K562 (cell line): ENCODE data around the gene SELENOF. TPM values are rescaled to one million over a fixed set of nuclear protein-coding genes. Genes with fewer than 3 reads are reported as not detected.

Source experiments
- ATAC-seq: fragments of 200-7000 bp; cut with Tn5 transposase; 3 replicates; pipeline ENCODE4 v1.9.1; 2020; ENCODE audit warnings: moderate library complexity
- BruUV-seq: library from RNA; stranded (reverse); fragments of 400-500 nt; replicated peaks from 2 replicates; lab custom pipeline; 2021; lab: Mats Ljungman, UMichigan
- CTCF ChIA-PET: fragments of 300-600 bp; formaldehyde crosslinking; extraction: SDS; loops from one replicate; lab custom pipeline; 2021; ENCODE audit warnings: low intra/inter-chr PET ratio; lab: Yijun Ruan, JAX
- POLR2A ChIA-PET: fragments of 300-600, 350-650 bp; sonication (Branson Sonifier 250); formaldehyde crosslinking; extraction: SDS; loops from one replicate; lab custom pipeline; 2021; ENCODE audit warnings: antibody characterized with exemption, inconsistent platforms; lab: Yijun Ruan, JAX
- DNase-seq, 4 experiments: peaks; one replicate each; pipeline versions ENCODE4 v3.0.0 to v3.0.0-alpha.2; 2011 to 2018; ENCODE audit warnings: low spot score in 3 of 4, mixed read lengths in 3 of 4; ENCODE audit errors: extremely low read depth in 1 of 4
- FAIRE-seq: peaks from 2 replicates; lab custom pipeline; 2011; peaks lifted over from hg19 to GRCh38; lab: Jason Lieb, UNC
- H2AFZ ChIP-seq: 2 replicates; pipeline ENCODE4 v1.6.0; 2011; ENCODE audit warnings: low read depth, low read length, control low read depth, inconsistent platforms
- H3K27ac ChIP-seq: fragments of 200-600 bp; 3 replicates; pipeline ENCODE4 v1.8.0; 2011; ENCODE audit warnings: low read depth, mild to moderate bottlenecking, control low read depth, inconsistent platforms, low read length, moderate library complexity, mixed read lengths; ENCODE audit errors: extremely low read depth
- H3K27me3 ChIP-seq, 2 experiments: fragments of 300-600 bp in 1 of 2; 2 replicates in 1 of 2; 3 replicates in 1 of 2; pipeline versions ENCODE4 v1.6.0 to v1.8.0; 2011; ENCODE audit warnings: inconsistent platforms in 2 of 2, low read length in 2 of 2, mild to moderate bottlenecking in 1 of 2, mixed read lengths in 1 of 2, moderate library complexity in 1 of 2; ENCODE audit not compliant: control insufficient read depth in 2 of 2, insufficient read depth in 2 of 2
- H3K36me3 ChIP-seq: fragments of 300-600 bp; 3 replicates; pipeline ENCODE4 v1.8.0; 2011; ENCODE audit warnings: mild to moderate bottlenecking, low read length, inconsistent platforms; ENCODE audit not compliant: control insufficient read depth, insufficient read depth
- H3K4me1 ChIP-seq, 2 experiments: fragments of 200-600 bp in 1 of 2; replicated peaks in 1 of 2; 2 replicates in 1 of 2; 3 replicates in 1 of 2; pipeline versions ENCODE4 v1.5.1 to v1.8.0; 2011; ENCODE audit warnings: inconsistent platforms in 2 of 2, low read length in 2 of 2, mild to moderate bottlenecking in 1 of 2, mixed read lengths in 1 of 2, moderate library complexity in 1 of 2; ENCODE audit not compliant: control insufficient read depth in 2 of 2, insufficient read depth in 2 of 2
- H3K4me2 ChIP-seq: 2 replicates; pipeline ENCODE4 v1.6.1; 2011; ENCODE audit warnings: low read length, control low read depth, inconsistent platforms, mixed read lengths; ENCODE audit not compliant: insufficient read depth
- H3K4me3 ChIP-seq: fragments of 200-600 bp; sonication (generic), shearing (Covaris generic); 2 replicates; pipeline ENCODE4 v1.5.1; 2016; ENCODE audit warnings: control low read depth, inconsistent platforms
- H3K79me2 ChIP-seq: fragments of 200-600 bp; 3 replicates; pipeline ENCODE4 v1.8.0; 2011; ENCODE audit warnings: low read length, inconsistent platforms; ENCODE audit not compliant: control insufficient read depth, insufficient read depth
- H3K9ac ChIP-seq, 2 experiments: 2 replicates each; pipeline versions ENCODE4 v1.6.0 to v1.6.1; 2011; ENCODE audit warnings: low read depth in 2 of 2, low read length in 2 of 2, control low read depth in 1 of 2, inconsistent platforms in 1 of 2, mild to moderate bottlenecking in 1 of 2, mixed read lengths in 1 of 2; ENCODE audit not compliant: insufficient read depth in 1 of 2
- H3K9me1 ChIP-seq: one replicate; pipeline ENCODE4 v1.6.0; 2011; ENCODE audit warnings: inconsistent platforms, mild to moderate bottlenecking, low read length, moderate library complexity; ENCODE audit not compliant: control insufficient read depth, insufficient read depth
- H3K9me3 ChIP-seq: replicated peaks from 2 replicates; pipeline ENCODE4 v1.5.1; 2011; ENCODE audit warnings: low read depth, low read length, inconsistent platforms; ENCODE audit not compliant: control insufficient read depth, insufficient read depth
- H4K20me1 ChIP-seq: replicated peaks from 2 replicates; pipeline ENCODE4 v1.6.1; 2011; ENCODE audit warnings: low read length, inconsistent platforms, mixed read lengths; ENCODE audit not compliant: control insufficient read depth, insufficient read depth
- CREB3L1 ChIP-seq: fragments of 450-650 bp; IDR thresholded peaks from 2 replicates; pipeline ENCODE4 v1.6.1; 2014; ENCODE audit warnings: low read depth, mild to moderate bottlenecking, moderate library complexity, borderline replicate concordance
- EGR1 ChIP-seq: fragments of 450-650 bp; conservative IDR thresholded peaks from 2 replicates; pipeline ENCODE4 v1.6.1; 2017; ENCODE audit warnings: mild to moderate bottlenecking
- ELK1 ChIP-seq: sonication (generic); formaldehyde crosslinking; IDR thresholded peaks from 2 replicates; pipeline ENCODE4 v1.8.1; 2022; ENCODE audit warnings: missing genetic modification reagents
- HMG20A ChIP-seq: fragments of 450-650 bp; formaldehyde crosslinking; conservative IDR thresholded peaks from 2 replicates; pipeline ENCODE4 v1.4.0; 2020; ENCODE audit warnings: mild to moderate bottlenecking, mixed read lengths
- HNRNPL ChIP-seq: fragments of 200-400 bp; formaldehyde crosslinking; IDR thresholded peaks from 2 replicates; pipeline ENCODE4 v1.6.1; 2017; ENCODE audit warnings: low read depth, mild to moderate bottlenecking, low read length
- HNRNPLL ChIP-seq: fragments of 200-400 bp; formaldehyde crosslinking; IDR thresholded peaks from 2 replicates; pipeline ENCODE4 v1.6.1; 2017; ENCODE audit warnings: low read length, low read depth, mild to moderate bottlenecking; ENCODE audit not compliant: poor library complexity, severe bottlenecking
- KAT8 ChIP-seq: fragments of 450-650 bp; IDR thresholded peaks from 2 replicates; pipeline ENCODE4 v1.6.1; 2016; ENCODE audit warnings: low read depth, mild to moderate bottlenecking
- NCOA1 ChIP-seq: fragments of 450-650 bp; IDR thresholded peaks from 2 replicates; pipeline ENCODE4 v1.6.1; 2016; ENCODE audit warnings: low read depth
- NCOA4 ChIP-seq: fragments of 450-650 bp; IDR thresholded peaks from 2 replicates; pipeline ENCODE4 v1.6.1; 2018; ENCODE audit warnings: mild to moderate bottlenecking; ENCODE audit not compliant: partially characterized antibody
- PHB2 ChIP-seq: fragments of 450-650 bp; IDR thresholded peaks from 2 replicates; pipeline ENCODE4 v1.6.1; 2017; ENCODE audit warnings: low read depth
- POLR2AphosphoS2 ChIP-seq: IDR thresholded peaks from 2 replicates; pipeline ENCODE4 v1.6.1; 2012; ENCODE audit warnings: low read length, improper control_type of control experiment
- PRPF4 ChIP-seq: fragments of 200-400 bp; formaldehyde crosslinking; IDR thresholded peaks from one replicate; pipeline ENCODE4 v1.6.1; 2017; ENCODE audit warnings: low read length, low read depth, mild to moderate bottlenecking; ENCODE audit not compliant: insufficient read depth, poor library complexity, severe bottlenecking
- RBBP5 ChIP-seq: fragments of 200-600 bp; sonication (generic); IDR thresholded peaks from 2 replicates; pipeline ENCODE4 v1.6.1; 2012; ENCODE audit warnings: borderline replicate concordance, mild to moderate bottlenecking, low read length, control low read depth, inconsistent platforms; ENCODE audit not compliant: insufficient read depth, poor library complexity, severe bottlenecking
- RCOR1 ChIP-seq, 2 experiments: IDR thresholded peaks; 2 replicates each; pipeline ENCODE4 v1.6.1; 2012; ENCODE audit warnings: low read depth in 2 of 2, low read length in 2 of 2, borderline replicate concordance in 1 of 2, improper control_type of control experiment in 1 of 2
- SOX6 ChIP-seq: fragments of 450-650 bp; IDR thresholded peaks from 2 replicates; pipeline ENCODE4 v1.6.1; 2014; ENCODE audit warnings: mild to moderate bottlenecking
- ZKSCAN8 ChIP-seq: fragments of 200-800 bp; sonication (Bioruptor generic); IDR thresholded peaks from 2 replicates; pipeline ENCODE4 v1.6.1; 2016; ENCODE audit warnings: missing genetic modification characterization, missing compliant biosample characterization
- ZNF583 ChIP-seq: fragments of 250-450 bp; sonication (Bioruptor Pico); IDR thresholded peaks from 2 replicates; pipeline ENCODE4 v1.4.0; 2020
- ZNF655 ChIP-seq: fragments of 250-450 bp; sonication (Bioruptor Pico); IDR thresholded peaks from 2 replicates; pipeline ENCODE4 v1.5.0; 2021
- ZNF75A ChIP-seq: fragments of 450-650 bp; formaldehyde crosslinking; IDR thresholded peaks from 2 replicates; pipeline ENCODE4 v1.4.0; 2020; ENCODE audit warnings: mild to moderate bottlenecking
- ZNF766 ChIP-seq: fragments of 200-800 bp; sonication (Bioruptor generic); conservative IDR thresholded peaks from 2 replicates; pipeline ENCODE4 v1.6.1; 2016; ENCODE audit warnings: missing genetic modification characterization, missing compliant biosample characterization
- WGBS: fragments of 100-300 bp; shearing (Covaris generic); methylation state at CpG from one replicate; pipeline ENCODE4 v1.1.6; 2016; ENCODE audit warnings: low coverage, mixed read lengths; ENCODE audit not compliant: insufficient coverage; ENCODE audit errors: missing lambda C conversion rate; 5-methylcytosine and 5-hydroxymethylcytosine counted together
- in situ Hi-C: fragments of 300-500 bp; cut with MboI; formaldehyde crosslinking; loops from 4 replicates; pipeline ENCODE4 v1.15.0; 2018; ENCODE audit warnings: inconsistent platforms, mixed read lengths
- intact Hi-C: fragments of 100-400 bp; cut with micrococcal nuclease; formaldehyde crosslinking; loops from 2 replicates; pipeline ENCODE4 v1.14.2; 2022
- polyA plus RNA-seq, 8 experiments: library from polyadenylated mRNA; depleted of rRNA in 4 of 8; stranded (reverse) in 5 of 8; unstranded in 3 of 8; fragments of >200 nt; fragmentation: Nextera tagmentation in 2 of 8; fragmentation: Illumina TruSeq in 1 of 8; extraction: Ambion mirVana in 2 of 8; extraction: Trizol in 1 of 8; gene quantifications; 2 replicates each; pipeline versions ENCODE4 v1.2.1 to v1.2.3, GENCODE V29; 2011 to 2014; ENCODE audit warnings: inconsistent platforms in 1 of 8, missing spikeins in 1 of 8
- total RNA-seq, 7 experiments: library from RNA; depleted of rRNA in 6 of 7; stranded (reverse); fragments of >200 nt in 6 of 7; fragmentation: Illumina TruSeq in 2 of 7; extraction: Trizol in 2 of 7; gene quantifications; 2 replicates each; pipeline versions ENCODE4 v1.2.1 to v1.2.3, GENCODE V29; 2011 to 2021; ENCODE audit warnings: low replicate concordance in 1 of 7

SELENOF gene
- total and polyA plus RNA-seq, 9 of the 15 experiments (the other 6 are each of a cell fraction or from before 2014, with no cell fraction given), result 115 to 394 (median 215) TPM

- no peak for TF ChIP-seq ZNF655 (CRISPR knock-in tag)
- TF ChIP-seq ZNF75A (CRISPR knock-in tag), result no peak
- no peak for TF ChIP-seq ELK1
These were observed 64.2 kb downstream of the SELENOF start (continued) for GRCh38 chr1:86849756-86850155.

- Histone ChIP-seq H3K9me1 (no peaks in the 10 kb centered on the region), H4K20me1 (no peaks in the 10 kb centered on the region), H2AFZ (no peak overlapping the region), H3K27ac (no peak overlapping the region), H3K4me1 (no peaks in the 10 kb centered on the region), H3K4me3 (no peak overlapping the region), H3K79me2 (no peaks in the 10 kb centered on the region), H3K27me3 (no peaks in the 10 kb centered on the region), H3K9me3 (no peaks in the 10 kb centered on the region), H3K36me3 (no peaks in the 10 kb centered on the region), H3K9ac (no peak overlapping the region), H3K4me2 (no peak overlapping the region)
- BruUV-seq, result no TSS peak
- FAIRE-seq, result no peak
- intact Hi-C loops, result no loop called here
- ChIA-PET POLR2A (no interaction called here), CTCF (no interaction called here)
- 36% methylated on average over 2 of the region's 2 CpGs for WGBS
- in situ Hi-C loops, result no loop called here
- no peak for ATAC-seq
- no peak for DNase-seq
- TF ChIP-seq RBBP5 (no peak), POLR2AphosphoS2 (no peak), SOX6 (no peak), KAT8 (no peak), PHB2 (no peak), HMG20A (CRISPR knock-in tag) (no peak), CREB3L1 (no peak), HNRNPL (no peak), EGR1 (no peak), RCOR1 (IDR thresholded peaks at IDR 0.05; ENCODE audit: borderline replicate concordance in 1 of 2, low read depth in 2 of 2, low read length in 2 of 2) (no peak), HNRNPLL (no peak), ZKSCAN8 (CRISPR knock-in tag) (no peak), NCOA1 (no peak), NCOA4 (no peak), ZNF583 (CRISPR knock-in tag) (no peak), ZNF766 (CRISPR knock-in tag) (no peak), PRPF4 (no peak)
These were observed 65.3 kb downstream of the SELENOF start for GRCh38 chr1:86848654-86849053.
